HepG2 (cell line): ENCODE measurements around the gene SLC13A5. TPM values are rescaled to one million over a fixed set of nuclear protein-coding genes. Genes with fewer than 3 reads are reported as not detected.

Source experiments
- GABPB1 ChIP-seq: IDR thresholded peaks from 2 replicates; pipeline ENCODE4 v1.6.1; 2016; ENCODE audit warnings: mild to moderate bottlenecking, missing genetic modification reagents, moderate library complexity, missing compliant biosample characterization
- KAT7 ChIP-seq: IDR thresholded peaks from 2 replicates; pipeline ENCODE4 v1.6.1; 2018; ENCODE audit warnings: borderline replicate concordance, missing compliant biosample characterization
- RXRA ChIP-seq: sonication (generic); formaldehyde crosslinking; IDR thresholded peaks from 2 replicates; pipeline ENCODE4 v1.5.1; 2020; ENCODE audit warnings: missing genetic modification reagents
- SAFB2 ChIP-seq: sonication (generic); formaldehyde crosslinking; IDR thresholded peaks from 2 replicates; pipeline ENCODE4 v1.5.1; 2020; ENCODE audit warnings: missing genetic modification reagents, low read depth, mild to moderate bottlenecking, borderline replicate concordance
- SKI ChIP-seq: fragments of 450-650 bp; IDR thresholded peaks from one replicate; pipeline ENCODE4 v1.6.1; 2018; ENCODE audit warnings: mild to moderate bottlenecking; ENCODE audit not compliant: partially characterized antibody
- SP2 ChIP-seq: sonication (generic); formaldehyde crosslinking; IDR thresholded peaks from 2 replicates; pipeline ENCODE4 v1.5.1; 2020; ENCODE audit warnings: mild to moderate bottlenecking, missing genetic modification reagents
- SYNCRIP ChIP-seq: fragments of 200-400 bp; formaldehyde crosslinking; IDR thresholded peaks from 2 replicates; pipeline ENCODE4 v1.6.1; 2018; ENCODE audit warnings: mild to moderate bottlenecking, low read depth, low read length; ENCODE audit not compliant: insufficient read depth
- ZMYM3 ChIP-seq: sonication (generic); formaldehyde crosslinking; IDR thresholded peaks from 2 replicates; pipeline ENCODE4 v1.5.1; 2020; ENCODE audit warnings: mild to moderate bottlenecking, missing genetic modification reagents
- ZNF296 ChIP-seq: sonication (generic); formaldehyde crosslinking; conservative IDR thresholded peaks from 2 replicates; pipeline ENCODE4 v1.5.0; 2020; ENCODE audit warnings: mild to moderate bottlenecking, missing genetic modification reagents
- ZNF3 ChIP-seq: IDR thresholded peaks from 2 replicates; pipeline ENCODE4 v1.7.0; 2017; ENCODE audit warnings: inconsistent platforms
- ZNF432 ChIP-seq: sonication (generic); formaldehyde crosslinking; IDR thresholded peaks from 2 replicates; pipeline ENCODE4 v1.5.0; 2020; ENCODE audit warnings: missing genetic modification reagents, mild to moderate bottlenecking, borderline replicate concordance
- polyA plus RNA-seq, 8 experiments: library from polyadenylated mRNA; depleted of rRNA in 3 of 8; stranded (reverse) in 7 of 8; unstranded in 1 of 8; fragments of >200 nt; fragmentation: Illumina TruSeq in 4 of 8; extraction: Trizol in 4 of 8; gene quantifications; 2 replicates each; pipeline versions ENCODE4 v1.2.1 to v1.2.3, GENCODE V29; 2011 to 2016; ENCODE audit warnings: low read depth in 4 of 8, missing spikeins in 1 of 8, mixed read lengths in 1 of 8; ENCODE audit not compliant: insufficient read depth in 1 of 8
- total RNA-seq, 5 experiments: library from RNA; depleted of rRNA; stranded (reverse); fragments of >200 nt; fragmentation: Illumina TruSeq; extraction: Trizol; gene quantifications; 2 replicates each; pipeline ENCODE4 v1.2.3, GENCODE V29; 2016; ENCODE audit warnings: low read depth in 1 of 5
- TF ChIP-seq, protein P1 (sequence below): IDR thresholded peaks from 2 replicates; pipeline ENCODE4 v1.6.1; 2016; ENCODE audit warnings: mild to moderate bottlenecking
- TF ChIP-seq, protein P2 (sequence below): sonication (generic); formaldehyde crosslinking; IDR thresholded peaks from 2 replicates; pipeline ENCODE4 v1.4.0; 2020; ENCODE audit warnings: mild to moderate bottlenecking, missing genetic modification reagents
- TF ChIP-seq, protein P3 (sequence below): sonication (generic); formaldehyde crosslinking; IDR thresholded peaks from 2 replicates; pipeline ENCODE4 v1.4.0; 2020; ENCODE audit warnings: missing genetic modification reagents
- TF ChIP-seq, protein P4 (sequence below): sonication (generic); formaldehyde crosslinking; IDR thresholded peaks from 2 replicates; pipeline ENCODE4 v1.4.0; 2020; ENCODE audit warnings: mild to moderate bottlenecking, missing genetic modification reagents, borderline replicate concordance
- TF ChIP-seq, protein P5 (sequence below): sonication (generic); formaldehyde crosslinking; IDR thresholded peaks from 2 replicates; pipeline ENCODE4 v1.4.0; 2020; ENCODE audit warnings: mild to moderate bottlenecking, missing genetic modification reagents

Gene SLC13A5
- total and polyA plus RNA-seq, 2 of the 13 experiments (the other 11 are each of a cell fraction or from before 2014, with no cell fraction given), result 42.8 to 310 TPM

DNA sequence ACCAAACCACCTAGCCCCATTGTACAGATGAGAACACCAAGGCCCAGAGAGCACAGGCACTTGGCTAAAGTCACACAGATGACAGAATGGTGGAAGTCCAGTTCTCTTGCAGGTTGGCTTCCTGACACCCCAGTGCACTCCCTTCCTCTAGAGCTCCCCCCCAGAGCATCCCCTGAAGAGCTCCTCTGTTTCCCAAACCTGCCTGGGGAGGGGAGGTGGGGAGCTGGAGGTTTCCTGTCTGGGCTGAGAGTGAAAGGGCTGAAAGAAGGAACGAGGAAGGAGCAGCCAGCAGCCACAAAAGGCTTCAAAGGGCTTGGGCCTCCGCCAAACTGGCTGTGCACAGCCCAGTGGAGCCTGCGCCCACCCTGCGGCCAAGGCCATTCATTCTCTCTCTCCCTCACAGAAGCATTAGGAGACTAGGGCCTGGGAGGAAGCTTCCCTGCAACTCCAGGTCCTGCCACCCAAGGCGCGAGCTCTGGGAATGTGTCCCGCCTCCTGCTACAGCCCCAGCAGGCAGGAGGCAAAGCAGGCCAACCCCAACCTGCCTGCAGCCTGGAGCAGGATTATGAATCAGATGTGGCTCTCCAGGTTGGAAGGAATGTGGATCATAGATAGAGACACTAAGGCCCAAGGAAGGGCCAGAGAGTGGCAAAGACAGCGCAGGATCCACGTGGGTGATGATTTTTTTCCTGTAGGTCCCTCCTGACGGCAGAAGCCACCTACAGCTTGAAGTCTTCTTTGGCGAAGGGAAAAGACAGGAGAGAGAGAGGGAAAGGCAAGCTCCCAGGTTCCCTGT, 913 bp downstream of the SLC13A5 start (continued):
- TF ChIP-seq SAFB2 (CRISPR knock-in tag), result no peak
- TF ChIP-seq SYNCRIP, result no peak
- TF ChIP-seq ZNF432 (CRISPR knock-in tag), result no peak
- TF ChIP-seq, protein P1, sequence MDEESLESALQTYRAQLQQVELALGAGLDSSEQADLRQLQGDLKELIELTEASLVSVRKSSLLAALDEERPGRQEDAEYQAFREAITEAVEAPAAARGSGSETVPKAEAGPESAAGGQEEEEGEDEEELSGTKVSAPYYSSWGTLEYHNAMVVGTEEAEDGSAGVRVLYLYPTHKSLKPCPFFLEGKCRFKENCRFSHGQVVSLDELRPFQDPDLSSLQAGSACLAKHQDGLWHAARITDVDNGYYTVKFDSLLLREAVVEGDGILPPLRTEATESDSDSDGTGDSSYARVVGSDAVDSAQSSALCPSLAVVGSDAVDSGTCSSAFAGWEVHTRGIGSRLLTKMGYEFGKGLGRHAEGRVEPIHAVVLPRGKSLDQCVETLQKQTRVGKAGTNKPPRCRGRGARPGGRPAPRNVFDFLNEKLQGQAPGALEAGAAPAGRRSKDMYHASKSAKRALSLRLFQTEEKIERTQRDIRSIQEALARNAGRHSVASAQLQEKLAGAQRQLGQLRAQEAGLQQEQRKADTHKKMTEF (CRISPR knock-in tag), result peak; percentile 5; the same call in 1 of the 2 replicates
- peak; percentile 95 for TF ChIP-seq ZMYM3 (CRISPR knock-in tag)
- no peak for TF ChIP-seq SKI
- TF ChIP-seq, protein P2, sequence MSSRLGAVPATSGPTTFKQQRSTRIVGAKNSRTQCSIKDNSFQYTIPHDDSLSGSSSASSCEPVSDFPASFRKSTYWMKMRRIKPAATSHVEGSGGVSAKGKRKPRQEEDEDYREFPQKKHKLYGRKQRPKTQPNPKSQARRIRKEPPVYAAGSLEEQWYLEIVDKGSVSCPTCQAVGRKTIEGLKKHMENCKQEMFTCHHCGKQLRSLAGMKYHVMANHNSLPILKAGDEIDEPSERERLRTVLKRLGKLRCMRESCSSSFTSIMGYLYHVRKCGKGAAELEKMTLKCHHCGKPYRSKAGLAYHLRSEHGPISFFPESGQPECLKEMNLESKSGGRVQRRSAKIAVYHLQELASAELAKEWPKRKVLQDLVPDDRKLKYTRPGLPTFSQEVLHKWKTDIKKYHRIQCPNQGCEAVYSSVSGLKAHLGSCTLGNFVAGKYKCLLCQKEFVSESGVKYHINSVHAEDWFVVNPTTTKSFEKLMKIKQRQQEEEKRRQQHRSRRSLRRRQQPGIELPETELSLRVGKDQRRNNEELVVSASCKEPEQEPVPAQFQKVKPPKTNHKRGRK (CRISPR knock-in tag), result 0 out of 2 replicates have a peak, but pooled peaks have one; percentile 13
- TF ChIP-seq, protein P3, sequence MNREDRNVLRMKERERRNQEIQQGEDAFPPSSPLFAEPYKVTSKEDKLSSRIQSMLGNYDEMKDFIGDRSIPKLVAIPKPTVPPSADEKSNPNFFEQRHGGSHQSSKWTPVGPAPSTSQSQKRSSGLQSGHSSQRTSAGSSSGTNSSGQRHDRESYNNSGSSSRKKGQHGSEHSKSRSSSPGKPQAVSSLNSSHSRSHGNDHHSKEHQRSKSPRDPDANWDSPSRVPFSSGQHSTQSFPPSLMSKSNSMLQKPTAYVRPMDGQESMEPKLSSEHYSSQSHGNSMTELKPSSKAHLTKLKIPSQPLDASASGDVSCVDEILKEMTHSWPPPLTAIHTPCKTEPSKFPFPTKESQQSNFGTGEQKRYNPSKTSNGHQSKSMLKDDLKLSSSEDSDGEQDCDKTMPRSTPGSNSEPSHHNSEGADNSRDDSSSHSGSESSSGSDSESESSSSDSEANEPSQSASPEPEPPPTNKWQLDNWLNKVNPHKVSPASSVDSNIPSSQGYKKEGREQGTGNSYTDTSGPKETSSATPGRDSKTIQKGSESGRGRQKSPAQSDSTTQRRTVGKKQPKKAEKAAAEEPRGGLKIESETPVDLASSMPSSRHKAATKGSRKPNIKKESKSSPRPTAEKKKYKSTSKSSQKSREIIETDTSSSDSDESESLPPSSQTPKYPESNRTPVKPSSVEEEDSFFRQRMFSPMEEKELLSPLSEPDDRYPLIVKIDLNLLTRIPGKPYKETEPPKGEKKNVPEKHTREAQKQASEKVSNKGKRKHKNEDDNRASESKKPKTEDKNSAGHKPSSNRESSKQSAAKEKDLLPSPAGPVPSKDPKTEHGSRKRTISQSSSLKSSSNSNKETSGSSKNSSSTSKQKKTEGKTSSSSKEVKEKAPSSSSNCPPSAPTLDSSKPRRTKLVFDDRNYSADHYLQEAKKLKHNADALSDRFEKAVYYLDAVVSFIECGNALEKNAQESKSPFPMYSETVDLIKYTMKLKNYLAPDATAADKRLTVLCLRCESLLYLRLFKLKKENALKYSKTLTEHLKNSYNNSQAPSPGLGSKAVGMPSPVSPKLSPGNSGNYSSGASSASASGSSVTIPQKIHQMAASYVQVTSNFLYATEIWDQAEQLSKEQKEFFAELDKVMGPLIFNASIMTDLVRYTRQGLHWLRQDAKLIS, result peak; percentile 33; the same call in 1 of the 2 replicates
- TF ChIP-seq ZNF296 (CRISPR knock-in tag), result no peak
- TF ChIP-seq KAT7 (CRISPR knock-in tag), result peak; percentile 49; the same call in 1 of the 2 replicates
- TF ChIP-seq GABPB1 (CRISPR knock-in tag), result no peak
- no peak for TF ChIP-seq ZNF3 (CRISPR knock-in tag)
- TF ChIP-seq, protein P4, sequence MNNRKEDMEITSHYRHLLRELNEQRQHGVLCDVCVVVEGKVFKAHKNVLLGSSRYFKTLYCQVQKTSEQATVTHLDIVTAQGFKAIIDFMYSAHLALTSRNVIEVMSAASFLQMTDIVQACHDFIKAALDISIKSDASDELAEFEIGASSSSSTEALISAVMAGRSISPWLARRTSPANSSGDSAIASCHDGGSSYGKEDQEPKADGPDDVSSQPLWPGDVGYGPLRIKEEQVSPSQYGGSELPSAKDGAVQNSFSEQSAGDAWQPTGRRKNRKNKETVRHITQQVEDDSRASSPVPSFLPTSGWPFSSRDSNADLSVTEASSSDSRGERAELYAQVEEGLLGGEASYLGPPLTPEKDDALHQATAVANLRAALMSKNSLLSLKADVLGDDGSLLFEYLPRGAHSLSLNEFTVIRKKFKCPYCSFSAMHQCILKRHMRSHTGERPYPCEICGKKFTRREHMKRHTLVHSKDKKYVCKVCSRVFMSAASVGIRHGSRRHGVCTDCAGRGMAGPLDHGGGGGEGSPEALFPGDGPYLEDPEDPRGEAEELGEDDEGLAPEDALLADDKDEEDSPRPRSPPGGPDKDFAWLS (CRISPR knock-in tag), result peak; percentile 7; the same call in 1 of the 2 replicates
- TF ChIP-seq, protein P5, sequence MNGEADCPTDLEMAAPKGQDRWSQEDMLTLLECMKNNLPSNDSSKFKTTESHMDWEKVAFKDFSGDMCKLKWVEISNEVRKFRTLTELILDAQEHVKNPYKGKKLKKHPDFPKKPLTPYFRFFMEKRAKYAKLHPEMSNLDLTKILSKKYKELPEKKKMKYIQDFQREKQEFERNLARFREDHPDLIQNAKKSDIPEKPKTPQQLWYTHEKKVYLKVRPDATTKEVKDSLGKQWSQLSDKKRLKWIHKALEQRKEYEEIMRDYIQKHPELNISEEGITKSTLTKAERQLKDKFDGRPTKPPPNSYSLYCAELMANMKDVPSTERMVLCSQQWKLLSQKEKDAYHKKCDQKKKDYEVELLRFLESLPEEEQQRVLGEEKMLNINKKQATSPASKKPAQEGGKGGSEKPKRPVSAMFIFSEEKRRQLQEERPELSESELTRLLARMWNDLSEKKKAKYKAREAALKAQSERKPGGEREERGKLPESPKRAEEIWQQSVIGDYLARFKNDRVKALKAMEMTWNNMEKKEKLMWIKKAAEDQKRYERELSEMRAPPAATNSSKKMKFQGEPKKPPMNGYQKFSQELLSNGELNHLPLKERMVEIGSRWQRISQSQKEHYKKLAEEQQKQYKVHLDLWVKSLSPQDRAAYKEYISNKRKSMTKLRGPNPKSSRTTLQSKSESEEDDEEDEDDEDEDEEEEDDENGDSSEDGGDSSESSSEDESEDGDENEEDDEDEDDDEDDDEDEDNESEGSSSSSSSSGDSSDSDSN, result peak; percentile 69; the same call in 1 of the 2 replicates
- TF ChIP-seq SP2 (CRISPR knock-in tag), result 0 out of 2 replicates have a peak, but pooled peaks have one; percentile 11
- TF ChIP-seq RXRA, result peak; percentile 6; the same call in 1 of the 2 replicates
